Activated T-helper 2 cell treated with anti-CD3 and anti-CD28 coated beads, Interferon-gamma antibody, Interleukin-2, Interleukin-4, amounts not matched to agents 10 μg/mL and 5 μg/mL and 100 μg/mL, durations not matched to agents 14 hours and 24 hours and 36 hours (primary cell): ENCODE data around the gene PHAF1. TPM values are rescaled to one million over a fixed set of nuclear protein-coding genes. Genes with fewer than 3 reads are reported as not detected.
A peak's percentile ranks its signal among the peaks of the same experiment; 100 is the strongest.

Experiments used
- DNase-seq: peaks from one replicate; pipeline ENCODE4 v3.0.0; 2021; ENCODE audit warnings: low spot score
- H3K27ac Mint-ChIP-seq: one replicate; pipeline ENCODE4 v1.8.0; 2021; ENCODE audit warnings: mixed read lengths
- H3K27me3 Mint-ChIP-seq: one replicate; pipeline ENCODE4 v1.8.0; 2021; ENCODE audit warnings: low read depth, mixed read lengths
- H3K36me3 Mint-ChIP-seq: one replicate; pipeline ENCODE4 v1.8.0; 2021; ENCODE audit warnings: low read depth, mixed read lengths
- H3K4me1 Mint-ChIP-seq: one replicate; pipeline ENCODE4 v1.8.0; 2021; ENCODE audit warnings: low read depth, mixed read lengths
- H3K4me3 Mint-ChIP-seq: one replicate; pipeline ENCODE4 v1.8.0; 2021; ENCODE audit warnings: low read depth, mild to moderate bottlenecking, moderate library complexity, mixed read lengths
- H3K9me3 Mint-ChIP-seq: one replicate; pipeline ENCODE4 v1.8.0; 2021; ENCODE audit warnings: mixed read lengths
- intact Hi-C: fragments of 100-400 bp; cut with micrococcal nuclease; formaldehyde crosslinking; loops from one replicate; pipeline ENCODE4 v1.15.1; 2023
- total RNA-seq: library from RNA; stranded (reverse); gene quantifications from 2 replicates; pipeline ENCODE4 v1.2.3, GENCODE V29; 2022

The PHAF1 gene
- total RNA-seq, 1 donor from 2014 or later = 17.8 TPM

DNA sequence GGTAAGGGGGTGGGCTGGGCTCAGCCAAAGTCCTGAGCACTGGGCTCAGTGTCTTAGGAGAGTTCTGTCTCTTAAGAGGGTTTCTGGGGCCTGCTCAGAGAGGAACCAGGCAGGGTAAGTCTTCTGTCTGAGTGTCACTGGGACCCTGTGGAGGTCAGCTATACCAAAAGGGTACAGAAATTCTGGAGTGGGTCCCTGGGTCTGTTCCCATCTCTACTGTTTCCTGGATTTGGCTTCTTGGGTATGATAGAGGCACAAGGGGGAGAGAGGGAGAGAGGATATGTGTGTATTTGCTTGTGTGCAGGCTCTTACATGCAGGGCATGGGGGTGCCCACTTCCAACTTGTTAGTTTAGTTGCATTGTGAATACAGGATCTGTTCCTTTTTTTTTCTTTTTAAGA lies 83.8 kb downstream of the PHAF1 start:
- Mint-ChIP-seq H3K36me3 (peaks cover 59% of the 10 kb centered on the region), H3K27me3 (no peaks in the 10 kb centered on the region), H3K4me3 (peak overlapping the region; percentile 85), H3K27ac (peak overlapping the region; percentile 48), H3K9me3 (no peaks in the 10 kb centered on the region), H3K4me1 (peaks cover 30% of the 10 kb centered on the region)
- intact Hi-C loops = no loop called here
- DNase-seq = no peak

GRCh38 chr16:67194260-67194659 lies 84.5 kb downstream of the PHAF1 start:
- DNase-seq = no peak
- peaks cover 60% of the 10 kb centered on the region for H3K36me3 Mint-ChIP-seq
- H3K27ac Mint-ChIP-seq = no peak overlapping the region
- peak overlapping the region; percentile 85 for H3K4me3 Mint-ChIP-seq
- H3K27me3 Mint-ChIP-seq = no peaks in the 10 kb centered on the region
- peaks cover 30% of the 10 kb centered on the region for H3K4me1 Mint-ChIP-seq
- no peaks in the 10 kb centered on the region for H3K9me3 Mint-ChIP-seq
- intact Hi-C loops = no loop called here

- H3K9me3 Mint-ChIP-seq = no peaks in the 10 kb centered on the region
- DNase-seq = no peak
- peak overlapping the region; percentile 39 for H3K4me3 Mint-ChIP-seq
- H3K4me1 Mint-ChIP-seq = peaks cover 30% of the 10 kb centered on the region
- no peak overlapping the region for H3K27ac Mint-ChIP-seq
- no peaks in the 10 kb centered on the region for H3K27me3 Mint-ChIP-seq
- H3K36me3 Mint-ChIP-seq = peaks cover 69% of the 10 kb centered on the region
- intact Hi-C loops = no loop called here
Observed at GRCh38 chr16:67195676-67196075, 85.9 kb downstream of the PHAF1 start.

DNA sequence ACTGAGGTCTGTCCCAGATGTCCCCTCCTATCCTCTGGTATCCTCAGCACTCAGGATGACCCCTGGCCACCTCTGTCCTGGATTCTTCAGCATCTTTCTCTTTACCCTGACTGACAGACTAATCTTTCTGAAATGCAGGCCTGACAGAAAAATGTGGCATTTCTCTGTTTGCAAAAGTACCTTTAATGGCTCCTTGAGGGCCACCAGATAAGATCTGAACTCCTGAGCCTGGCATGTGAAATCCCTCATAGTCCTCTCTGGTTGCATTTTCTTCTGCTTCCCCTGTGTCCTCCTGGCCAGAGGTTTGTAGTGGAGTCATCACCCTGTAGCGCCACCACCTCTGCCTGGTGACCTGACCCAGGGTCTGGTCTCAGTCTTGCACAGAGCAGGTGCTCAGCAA lies 87.1 kb downstream of the PHAF1 start:
- intact Hi-C loops = no loop called here
- H3K36me3 Mint-ChIP-seq = peaks cover 71% of the 10 kb centered on the region
- no peak for DNase-seq
- no peaks in the 10 kb centered on the region for H3K9me3 Mint-ChIP-seq
- no peaks in the 10 kb centered on the region for H3K27me3 Mint-ChIP-seq
- no peak overlapping the region for H3K4me3 Mint-ChIP-seq
- H3K4me1 Mint-ChIP-seq = peaks cover 24% of the 10 kb centered on the region
- H3K27ac Mint-ChIP-seq = no peak overlapping the region

GRCh38 chr16:67197704-67198103 lies 88.0 kb downstream of the PHAF1 start:
- no peak for DNase-seq
- H3K4me3 Mint-ChIP-seq = no peak overlapping the region
- no peak overlapping the region for H3K27ac Mint-ChIP-seq
- peaks cover 75% of the 10 kb centered on the region for H3K36me3 Mint-ChIP-seq
- H3K27me3 Mint-ChIP-seq = no peaks in the 10 kb centered on the region
- H3K4me1 Mint-ChIP-seq = peaks cover 21% of the 10 kb centered on the region
- intact Hi-C loops = no loop called here
- no peaks in the 10 kb centered on the region for H3K9me3 Mint-ChIP-seq

Other genes with a start within 250 kb of the PHAF1 start
- 40.6 and 40.7 TPM in 2 replicates for gene PDP2, start 229.4 kb upstream of the PHAF1 start, total RNA-seq
- gene CDH16, start 191.1 kb upstream of the PHAF1 start, total RNA-seq = not detected in 2 replicates
- gene RRAD, start 184.4 kb upstream of the PHAF1 start, total RNA-seq = 1.2 and 1.8 TPM in 2 replicates
- 161 and 165 TPM in 2 replicates for gene CIAO2B, start 175.5 kb upstream of the PHAF1 start, total RNA-seq
- 35.3 and 36.8 TPM in 2 replicates for gene CES2, start 174.4 kb upstream of the PHAF1 start, total RNA-seq
- 9.4 and 10.6 TPM in 2 replicates for gene CES3, start 148.7 kb upstream of the PHAF1 start, total RNA-seq
- 29.8 and 30.1 TPM in 2 replicates for gene CES4A, start 121.4 kb upstream of the PHAF1 start, total RNA-seq
- gene CBFB, start 80.8 kb upstream of the PHAF1 start, total RNA-seq = 156 and 159 TPM in 2 replicates
- 5.0 and 5.1 TPM in 2 replicates for gene B3GNT9, start 41.1 kb downstream of the PHAF1 start, total RNA-seq
- 35.0 and 38.3 TPM in 2 replicates for gene TRADD, start 50.0 kb downstream of the PHAF1 start, total RNA-seq
- gene FBXL8, start 50.0 kb downstream of the PHAF1 start, total RNA-seq = 26.4 and 26.7 TPM in 2 replicates
- 33.4 and 33.9 TPM in 2 replicates for gene HSF4, start 54.8 kb downstream of the PHAF1 start, total RNA-seq
- 27.3 and 30.1 TPM in 2 replicates for gene NOL3, start 60.6 kb downstream of the PHAF1 start, total RNA-seq
- gene MATCAP1, start 74.0 kb downstream of the PHAF1 start, total RNA-seq = 57.1 and 59.5 TPM in 2 replicates
- gene EXOC3L1, start 80.2 kb downstream of the PHAF1 start, total RNA-seq = 0.14 TPM in 1 of 2 replicates, not detected in the other
- gene E2F4, start 82.2 kb downstream of the PHAF1 start, total RNA-seq = 132 and 139 TPM in 2 replicates
- 6.8 and 7.1 TPM in 2 replicates for gene ELMO3, start 89.2 kb downstream of the PHAF1 start, total RNA-seq
- 53.8 and 55.4 TPM in 2 replicates for gene TMEM208, start 117.2 kb downstream of the PHAF1 start, total RNA-seq
- gene FHOD1, start 137.5 kb downstream of the PHAF1 start, total RNA-seq = 134 and 141 TPM in 2 replicates
- 5.1 and 6.4 TPM in 2 replicates for gene SLC9A5, start 139.0 kb downstream of the PHAF1 start, total RNA-seq
- gene PLEKHG4, start 169.6 kb downstream of the PHAF1 start, total RNA-seq = 30.4 and 33.4 TPM in 2 replicates
- gene KCTD19, start 216.8 kb downstream of the PHAF1 start, total RNA-seq = 0.87 and 1.2 TPM in 2 replicates
- 0.60 and 0.89 TPM in 2 replicates for gene LRRC36, start 216.9 kb downstream of the PHAF1 start, total RNA-seq